Panc1 (cell line): ENCODE data around the gene HHAT. TPM values are rescaled to one million over a fixed set of nuclear protein-coding genes. Genes with fewer than 3 reads are reported as not detected.

Experiments used
- ATAC-seq: fragments of 200-7000 bp; cut with Tn5 transposase; 2 replicates; pipeline ENCODE4 v1.9.1; 2020; ENCODE audit warnings: mild to moderate bottlenecking, moderate library complexity
- BruUV-seq: library from RNA; stranded (reverse); fragments of 400-500 nt; replicated peaks from 2 replicates; lab custom pipeline; 2021; lab: Mats Ljungman, UMichigan
- CTCF ChIA-PET: fragments of 300-600 bp; sonication (Branson Sonifier 250); formaldehyde crosslinking; loops from one replicate; lab custom pipeline; 2022; ENCODE audit warnings: antibody characterized with exemption; lab: Charles Lee
- POLR2A ChIA-PET: fragments of 300-600 bp; sonication (Branson Sonifier 250); formaldehyde crosslinking; loops from one replicate; lab custom pipeline; 2022; ENCODE audit warnings: antibody characterized with exemption; lab: Charles Lee
- DNase-seq: peaks from one replicate; pipeline ENCODE4 v3.0.0-alpha.2; 2010; ENCODE audit warnings: low read depth, low spot score
- H3K27ac ChIP-seq: 2 replicates; pipeline ENCODE4 v1.5.1; 2011; ENCODE audit warnings: mild to moderate bottlenecking, low read length, inconsistent platforms
- H3K27me3 ChIP-seq: fragments of 200-500 bp; sonication (Bioruptor generic); 2 replicates; pipeline ENCODE4 v1.6.0; 2014; ENCODE audit warnings: low read length, inconsistent platforms; ENCODE audit not compliant: control insufficient read depth, insufficient read depth
- H3K36me3 ChIP-seq: fragments of 200-500 bp; sonication (Bioruptor generic); 2 replicates; pipeline ENCODE4 v1.5.1; 2014; ENCODE audit warnings: inconsistent platforms, mild to moderate bottlenecking, low read length, moderate library complexity; ENCODE audit not compliant: control insufficient read depth, insufficient read depth
- H3K4me1 ChIP-seq: 2 replicates; pipeline ENCODE4 v1.5.1; 2011; ENCODE audit warnings: inconsistent platforms, mild to moderate bottlenecking, low read length, moderate library complexity; ENCODE audit not compliant: control insufficient read depth, insufficient read depth
- H3K4me3 ChIP-seq, 2 experiments: 2 replicates each; pipeline ENCODE4 v1.5.1; 2011 to 2012; ENCODE audit warnings: low read depth in 2 of 2, low read length in 2 of 2, mild to moderate bottlenecking in 2 of 2, inconsistent platforms in 1 of 2, moderate library complexity in 1 of 2
- H3K9me3 ChIP-seq: fragments of 200-500 bp; sonication (Bioruptor generic); 2 replicates; pipeline ENCODE4 v1.5.1; 2014; ENCODE audit warnings: low read depth, mild to moderate bottlenecking, inconsistent platforms, low read length, moderate library complexity; ENCODE audit not compliant: control insufficient read depth, insufficient read depth
- CTCF ChIP-seq: fragments of 450-650 bp; IDR thresholded peaks from 2 replicates; pipeline ENCODE4 v1.5.1; 2017; ENCODE audit warnings: mild to moderate bottlenecking
- POLR2AphosphoS5 ChIP-seq: IDR thresholded peaks from 2 replicates; pipeline ENCODE4 v1.6.1; 2012; ENCODE audit warnings: mild to moderate bottlenecking, low read depth, low read length, moderate library complexity
- REST ChIP-seq, 2 experiments: IDR thresholded peaks; 2 replicates each; pipeline ENCODE4 v1.6.1; 2011 to 2012; ENCODE audit warnings: low read depth in 2 of 2, control low read depth in 1 of 2, low read length in 1 of 2, mild to moderate bottlenecking in 1 of 2, moderate library complexity in 1 of 2; ENCODE audit not compliant: insufficient read depth in 1 of 2
- SIN3A ChIP-seq: IDR thresholded peaks from 2 replicates; pipeline ENCODE4 v1.6.1; 2012; ENCODE audit warnings: low read depth, mild to moderate bottlenecking, low read length, moderate library complexity, borderline replicate concordance; ENCODE audit not compliant: insufficient read depth
- TCF7L2 ChIP-seq: IDR thresholded peaks from 2 replicates; pipeline ENCODE4 v1.6.1; 2011; ENCODE audit warnings: mild to moderate bottlenecking, low read depth, low read length, inconsistent platforms
- in situ Hi-C: cut with HindIII; loops from 2 replicates; pipeline ENCODE4 v1.10.0; 2016; ENCODE audit warnings: low sequenced_read_pairs, low pct_unique_long_range_greater_than_20kb
- intact Hi-C: fragments of 100-400 bp; cut with micrococcal nuclease; formaldehyde crosslinking; loops from one replicate; pipeline ENCODE4 v1.10.0; 2022; ENCODE audit not compliant: unreplicated experiment
- total RNA-seq: library from RNA; stranded (reverse); gene quantifications from one replicate; pipeline ENCODE4 v1.2.1, GENCODE V29; 2021; ENCODE audit not compliant: unreplicated experiment

HHAT gene
- total RNA-seq, 1 experiment from 2014 or later, result 2.3 TPM

- intact Hi-C loops, result no loop called here
- no peaks in the 10 kb centered on the region for H3K36me3 ChIP-seq
- H3K27ac ChIP-seq, result no peak overlapping the region
- no peaks in the 10 kb centered on the region for H3K4me1 ChIP-seq
- ChIA-PET CTCF (interaction anchor here (1.3 kb wide), 1 partner anchor 10 kb away, joined by 3 read pairs; no protein-coding TSS in a partner anchor), POLR2A (no interaction called here)
- ATAC-seq, result no peak
- TF ChIP-seq SIN3A (no peak), POLR2AphosphoS5 (no peak), REST (IDR thresholded peaks at IDR 0.05; ENCODE audit: insufficient read depth in 1 of 2, low read depth in 2 of 2, low read length in 1 of 2) (no peak), CTCF (no peak), TCF7L2 (no peak)
- no peak for DNase-seq
- H3K9me3 ChIP-seq, result no peaks in the 10 kb centered on the region
- no TSS peak for BruUV-seq
- in situ Hi-C loops, result no loop called here
- H3K4me3 ChIP-seq, result no peak overlapping the region
- H3K27me3 ChIP-seq, result no peaks in the 10 kb centered on the region
Observed at GRCh38 chr1:210416681-210417080, 88.0 kb downstream of the HHAT start.

- Histone ChIP-seq H3K36me3 (no peaks in the 10 kb centered on the region), H3K9me3 (no peaks in the 10 kb centered on the region), H3K27ac (no peak overlapping the region), H3K4me1 (no peaks in the 10 kb centered on the region), H3K27me3 (no peaks in the 10 kb centered on the region), H3K4me3 (no peak overlapping the region)
- BruUV-seq, result no TSS peak
- ATAC-seq, result no peak
- ChIA-PET POLR2A (no interaction called here), CTCF (no interaction called here)
- TF ChIP-seq POLR2AphosphoS5 (no peak), CTCF (no peak), TCF7L2 (no peak), SIN3A (no peak), REST (IDR thresholded peaks at IDR 0.05; ENCODE audit: insufficient read depth in 1 of 2, low read depth in 2 of 2, low read length in 1 of 2) (no peak)
- DNase-seq, result no peak
- in situ Hi-C loops, result no loop called here
- intact Hi-C loops, result no loop called here
Observed at GRCh38 chr1:210417881-210418280, 89.2 kb downstream of the HHAT start.
